ENCODE results near the gene NRCAM. TPM values are rescaled to one million over a fixed set of nuclear protein-coding genes. Genes with fewer than 3 reads are reported as not detected.

Gene NRCAM
- polyA plus RNA-seq, 3 donors = not detected

DNA sequence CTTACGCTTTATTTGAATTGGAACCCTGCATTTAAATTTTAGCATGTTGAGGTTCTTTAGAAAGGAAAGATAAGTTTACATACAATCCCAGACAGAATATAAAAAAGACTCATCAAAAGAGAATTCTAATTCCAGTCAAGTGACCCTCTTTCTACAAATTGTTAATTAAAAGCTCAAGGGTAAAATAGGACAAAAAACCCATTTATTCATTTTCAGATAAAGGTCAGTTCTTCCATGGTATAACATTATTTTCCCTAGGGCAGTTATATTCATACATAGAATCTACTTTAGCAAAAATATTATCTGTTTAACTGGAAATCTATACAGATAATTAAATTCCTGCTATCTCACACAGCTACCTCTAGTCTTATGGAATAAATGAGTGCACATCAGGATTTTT is 188.6 kb downstream of the NRCAM start:
- no peaks in the 10 kb centered on the region for H3K4me1 Mint-ChIP-seq
- Histone ChIP-seq H3K4me1 (ENCODE audit: control insufficient read depth in 1 of 2, insufficient read depth in 2 of 2, low read length in 2 of 2) (no peaks in the 10 kb centered on the region), H3K27ac (ENCODE audit: low read depth in 1 of 2, low read length in 2 of 2) (no peak overlapping the region), H3K79me2 (ENCODE audit: insufficient read depth, low read length) (no peaks in the 10 kb centered on the region), H3K4me3 (replicated peaks in 1 of 3; ENCODE audit: low read depth in 2 of 3, low read length in 3 of 3) (no peak overlapping the region), H2AFZ (ENCODE audit: insufficient read depth, low read depth, low read length, poor library complexity, severe bottlenecking) (no peak overlapping the region), H3K36me3 (replicated peaks in 1 of 2; ENCODE audit: control insufficient read depth in 1 of 2, insufficient read depth in 2 of 2, low read length in 2 of 2) (no peaks in the 10 kb centered on the region), H3K27me3 (ENCODE audit: control insufficient read depth in 2 of 2, insufficient read depth in 2 of 2, low read length in 2 of 2) (no peaks in the 10 kb centered on the region), H3K4me2 (replicated peaks; ENCODE audit: extremely low read depth, low read length, poor library complexity, severe bottlenecking) (no peak overlapping the region), H3K9me3 (replicated peaks in 1 of 2; ENCODE audit: control insufficient read depth in 1 of 2, insufficient read depth in 1 of 2, low read length in 2 of 2) (no peaks in the 10 kb centered on the region), H3K9ac (ENCODE audit: insufficient read depth, low read length, poor library complexity, severe bottlenecking) (no peak overlapping the region), H4K20me1 (ENCODE audit: insufficient read depth, low read length) (no peaks in the 10 kb centered on the region)
- DNase-seq = no peak
- H3K27me3 Mint-ChIP-seq (ENCODE audit: low read depth in 3 of 3) = peaks cover 0 to 2% (median 2%) of the 10 kb centered on the region in 3 donors
- WGBS (ENCODE audit: insufficient coverage) = no CpG with 5 or more reads among the region's 1 CpG
- H3K36me3 Mint-ChIP-seq = no peaks in the 10 kb centered on the region
- peaks cover 0 to 2% (median 0%) of the 10 kb centered on the region in 7 donors for H3K9me3 Mint-ChIP-seq
- TF ChIP-seq, protein P1, sequence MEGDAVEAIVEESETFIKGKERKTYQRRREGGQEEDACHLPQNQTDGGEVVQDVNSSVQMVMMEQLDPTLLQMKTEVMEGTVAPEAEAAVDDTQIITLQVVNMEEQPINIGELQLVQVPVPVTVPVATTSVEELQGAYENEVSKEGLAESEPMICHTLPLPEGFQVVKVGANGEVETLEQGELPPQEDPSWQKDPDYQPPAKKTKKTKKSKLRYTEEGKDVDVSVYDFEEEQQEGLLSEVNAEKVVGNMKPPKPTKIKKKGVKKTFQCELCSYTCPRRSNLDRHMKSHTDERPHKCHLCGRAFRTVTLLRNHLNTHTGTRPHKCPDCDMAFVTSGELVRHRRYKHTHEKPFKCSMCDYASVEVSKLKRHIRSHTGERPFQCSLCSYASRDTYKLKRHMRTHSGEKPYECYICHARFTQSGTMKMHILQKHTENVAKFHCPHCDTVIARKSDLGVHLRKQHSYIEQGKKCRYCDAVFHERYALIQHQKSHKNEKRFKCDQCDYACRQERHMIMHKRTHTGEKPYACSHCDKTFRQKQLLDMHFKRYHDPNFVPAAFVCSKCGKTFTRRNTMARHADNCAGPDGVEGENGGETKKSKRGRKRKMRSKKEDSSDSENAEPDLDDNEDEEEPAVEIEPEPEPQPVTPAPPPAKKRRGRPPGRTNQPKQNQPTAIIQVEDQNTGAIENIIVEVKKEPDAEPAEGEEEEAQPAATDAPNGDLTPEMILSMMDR (IDR thresholded peaks at IDR 0.05) = no peak
- H3K27ac Mint-ChIP-seq = no peak overlapping the region
- intact Hi-C loops (cut with micrococcal nuclease) = no loop called here
- H3K4me3 Mint-ChIP-seq = no peak overlapping the region

DNA sequence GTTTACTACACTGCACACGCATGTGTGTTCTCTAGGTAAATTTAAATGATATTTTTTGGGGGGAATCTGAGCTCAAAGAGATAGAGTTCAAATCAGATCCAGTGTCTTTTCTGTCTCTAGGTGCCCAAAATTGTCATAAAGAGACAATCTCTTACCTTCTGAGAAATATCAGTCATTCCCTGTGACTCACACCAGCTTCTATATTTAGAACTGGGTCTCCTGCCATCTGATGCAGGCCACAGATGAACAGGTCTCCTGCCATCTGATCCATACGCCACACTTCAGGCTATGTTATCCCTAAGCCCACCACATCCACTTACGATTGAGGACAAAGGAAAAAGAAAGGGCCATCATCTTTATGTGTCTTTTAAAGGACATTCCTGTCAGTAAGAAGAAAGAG is 189.7 kb downstream of the NRCAM start:
- no CpG with 5 or more reads among the region's 3 CpGs for WGBS (ENCODE audit: insufficient coverage)
- H3K4me3 ChIP-seq (replicated peaks in 1 of 3; ENCODE audit: low read depth in 2 of 3, low read length in 3 of 3) = no peak overlapping the region
- Mint-ChIP-seq H3K9me3 (peaks cover 0 to 2% (median 0%) of the 10 kb centered on the region in 7 donors), H3K27me3 (ENCODE audit: low read depth in 3 of 3) (peaks cover 0 to 2% (median 2%) of the 10 kb centered on the region in 3 donors), H3K27ac (no peak overlapping the region), H3K4me3 (no peak overlapping the region), H3K4me1 (no peaks in the 10 kb centered on the region), H3K36me3 (no peaks in the 10 kb centered on the region)
- intact Hi-C loops (cut with micrococcal nuclease) = no loop called here
- H2AFZ ChIP-seq (ENCODE audit: insufficient read depth, low read depth, low read length, poor library complexity, severe bottlenecking) = no peak overlapping the region
- no peaks in the 10 kb centered on the region for H4K20me1 ChIP-seq (ENCODE audit: insufficient read depth, low read length)
- H3K4me1 ChIP-seq (ENCODE audit: control insufficient read depth in 1 of 2, insufficient read depth in 2 of 2, low read length in 2 of 2) = no peaks in the 10 kb centered on the region
- H3K27me3 ChIP-seq (ENCODE audit: control insufficient read depth in 2 of 2, insufficient read depth in 2 of 2, low read length in 2 of 2) = no peaks in the 10 kb centered on the region
- no peaks in the 10 kb centered on the region for H3K79me2 ChIP-seq (ENCODE audit: insufficient read depth, low read length)
- H3K27ac ChIP-seq (ENCODE audit: low read depth in 1 of 2, low read length in 2 of 2) = no peak overlapping the region
- no peak overlapping the region for H3K9ac ChIP-seq (ENCODE audit: insufficient read depth, low read length, poor library complexity, severe bottlenecking)
- no peak for DNase-seq
- no peak overlapping the region for H3K4me2 ChIP-seq (replicated peaks; ENCODE audit: extremely low read depth, low read length, poor library complexity, severe bottlenecking)
- no peaks in the 10 kb centered on the region for H3K36me3 ChIP-seq (replicated peaks in 1 of 2; ENCODE audit: control insufficient read depth in 1 of 2, insufficient read depth in 2 of 2, low read length in 2 of 2)
- H3K9me3 ChIP-seq (replicated peaks in 1 of 2; ENCODE audit: control insufficient read depth in 1 of 2, insufficient read depth in 1 of 2, low read length in 2 of 2) = no peaks in the 10 kb centered on the region
- TF ChIP-seq, protein P1 (IDR thresholded peaks at IDR 0.05) = no peak

Data from CD14-positive monocyte (primary cell).